A673 (cell line): ENCODE results near the gene TRIM32.

Experiments
- CTCF ChIP-seq: fragments of 300-800, 200-600 bp; sonication (generic); conservative IDR thresholded peaks from 2 replicates; pipeline ENCODE4 v1.5.1; 2017; ENCODE audit warnings: low read depth, mild to moderate bottlenecking, antibody characterized with exemption, low read length, moderate library complexity, mixed read lengths
- EZH2 ChIP-seq: fragments of 200-600 bp; sonication (generic); IDR thresholded peaks from 2 replicates; pipeline ENCODE4 v1.6.1; 2017; ENCODE audit warnings: borderline replicate concordance, low read depth, mild to moderate bottlenecking, mixed read lengths, antibody characterized with exemption, low read length; ENCODE audit not compliant: poor library complexity, severe bottlenecking

DNA sequence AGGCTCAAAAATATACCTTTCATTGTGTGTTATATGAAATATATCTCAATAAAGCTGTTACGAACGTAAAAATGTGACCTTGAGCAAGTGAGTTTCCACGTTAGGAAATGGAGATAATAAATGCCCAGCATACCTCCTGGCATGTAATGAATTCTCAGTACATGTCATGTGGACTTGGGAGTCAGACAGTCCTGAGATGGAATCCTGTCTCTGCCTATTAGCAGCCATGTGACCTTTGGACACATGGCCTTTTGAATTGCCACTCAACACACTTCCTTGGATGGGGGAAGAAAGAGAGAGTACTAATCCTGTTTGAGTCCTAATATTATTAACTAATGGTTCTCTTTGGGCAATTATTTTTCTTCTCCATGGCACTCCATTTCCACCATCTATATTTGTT is 25.7 kb downstream of the TRIM32 start:
- TF ChIP-seq CTCF: no peak
- TF ChIP-seq EZH2: no peak
